Loucy (cell line): ENCODE results near the gene ACLY.

ENCODE experiments used
- H2AFZ ChIP-seq: fragments of 200-600 bp; sonication (generic); 2 replicates; pipeline ENCODE4 v1.6.0; 2016; ENCODE audit warnings: antibody characterized with exemption, mild to moderate bottlenecking, low read length, moderate library complexity
- H3F3A ChIP-seq: fragments of 200-600 bp; 2 replicates; pipeline ENCODE4 v1.6.0; 2016; ENCODE audit warnings: antibody characterized with exemption, low read depth, mild to moderate bottlenecking
- H3K27me3 ChIP-seq: fragments of 200-600 bp; sonication (generic); 2 replicates; pipeline ENCODE4 v1.6.1; 2014; ENCODE audit warnings: low read length, mild to moderate bottlenecking; ENCODE audit not compliant: insufficient read depth, poor library complexity, severe bottlenecking
- H3K36me3 ChIP-seq: fragments of 200-600 bp; sonication (generic); 2 replicates; pipeline ENCODE4 v1.6.1; 2016; ENCODE audit warnings: low read length; ENCODE audit not compliant: insufficient read depth
- H3K4me1 ChIP-seq: fragments of 200-600 bp; sonication (generic); 2 replicates; pipeline ENCODE4 v1.5.1; 2014; ENCODE audit warnings: low read length, mild to moderate bottlenecking; ENCODE audit not compliant: insufficient read depth, poor library complexity, severe bottlenecking
- H3K4me2 ChIP-seq: fragments of 200-600 bp; sonication (generic); 2 replicates; pipeline ENCODE4 v1.6.0; 2014; ENCODE audit warnings: antibody characterized with exemption, low read length, low read depth, mild to moderate bottlenecking; ENCODE audit not compliant: poor library complexity, severe bottlenecking
- H3K4me3 ChIP-seq: fragments of 200-600 bp; sonication (generic); 2 replicates; pipeline ENCODE4 v1.5.1; 2014; ENCODE audit warnings: low read length, mild to moderate bottlenecking, mixed read lengths; ENCODE audit not compliant: poor library complexity, severe bottlenecking
- H3K79me2 ChIP-seq: fragments of 200-600 bp; sonication (generic); 2 replicates; pipeline ENCODE4 v1.6.1; 2014; ENCODE audit warnings: low read length; ENCODE audit not compliant: insufficient read depth
- H3K9ac ChIP-seq: fragments of 200-600 bp; sonication (generic); 2 replicates; pipeline ENCODE4 v1.6.0; 2014; ENCODE audit warnings: mild to moderate bottlenecking, low read depth, low read length, moderate library complexity; ENCODE audit not compliant: poor library complexity, severe bottlenecking
- H3K9me2 ChIP-seq: fragments of 200-600 bp; sonication (generic); replicated peaks from 2 replicates; pipeline ENCODE4 v1.6.1; 2016; ENCODE audit warnings: low read depth, low read length, mixed read lengths
- H3K9me3 ChIP-seq: fragments of 200-600 bp; sonication (generic); 2 replicates; pipeline ENCODE4 v1.6.1; 2014; ENCODE audit warnings: mild to moderate bottlenecking, antibody characterized with exemption, low read length, low read depth; ENCODE audit not compliant: insufficient read depth
- H4K20me1 ChIP-seq: fragments of 200-600 bp; sonication (generic); 2 replicates; pipeline ENCODE4 v1.6.0; 2014; ENCODE audit warnings: antibody characterized with exemption, low read length, mild to moderate bottlenecking; ENCODE audit not compliant: insufficient read depth, poor library complexity, severe bottlenecking
- EZH2phosphoT487 ChIP-seq: fragments of 200-600 bp; IDR thresholded peaks from 2 replicates; pipeline ENCODE4 v1.6.1; 2018; ENCODE audit warnings: antibody characterized with exemption, mild to moderate bottlenecking, moderate library complexity, borderline replicate concordance
- TF ChIP-seq, protein P1 (sequence below): fragments of 200-600 bp; sonication (generic); conservative IDR thresholded peaks from 2 replicates; pipeline ENCODE4 v1.5.1; 2014; ENCODE audit warnings: mild to moderate bottlenecking, antibody characterized with exemption, low read length

The ACLY gene

DNA sequence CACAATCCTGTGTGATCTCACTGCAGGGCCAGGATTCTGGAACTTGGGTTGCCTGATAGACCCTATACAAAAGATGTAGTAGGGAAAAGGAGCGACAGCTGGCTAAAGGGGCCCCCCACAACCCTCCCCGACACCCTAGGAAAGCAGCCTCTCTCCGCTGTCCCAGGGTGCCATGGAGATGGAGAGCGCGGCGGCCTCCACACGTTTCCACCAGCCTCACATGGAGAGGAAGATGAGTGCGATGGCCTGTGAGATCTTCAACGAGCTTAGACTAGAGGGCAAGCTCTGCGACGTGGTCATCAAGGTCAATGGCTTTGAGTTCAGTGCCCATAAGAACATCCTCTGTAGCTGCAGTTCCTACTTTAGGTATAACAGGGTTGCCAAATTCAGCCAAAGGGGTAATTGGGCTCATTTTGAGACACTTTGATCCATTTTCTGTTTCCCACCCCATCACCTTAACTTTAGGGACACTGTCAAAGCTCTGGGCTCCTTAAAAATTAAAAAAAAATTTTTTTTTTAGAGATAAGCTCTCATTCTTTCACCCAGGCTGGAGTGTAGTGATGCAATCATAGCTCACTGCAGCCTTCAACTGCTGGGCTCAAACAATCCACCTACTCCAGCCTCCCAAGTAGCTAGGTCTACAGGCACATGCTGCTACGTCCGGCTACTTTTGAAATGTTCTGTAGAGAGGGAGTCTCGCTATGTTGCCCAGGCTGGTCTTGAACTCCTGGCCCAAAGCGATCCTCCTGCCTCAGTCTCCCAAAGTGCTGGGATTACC, 80.8 kb downstream of the ACLY start, which contains the start of gene KLHL10:
Gene KLHL10, plus strand, starts transcription at position 65 of the 778 bp plus-strand sequence. Its CDS starts 108 bp downstream, at position 173.
- Histone ChIP-seq H2AFZ (peak within 1 kb of the TSS; percentile 99), H3K4me1 (peaks cover 8% of the 10 kb centered on the region), H3K4me3 (peak within 1 kb of the TSS; percentile 82), H3K27me3 (no peaks in the 10 kb centered on the region), H3K9me3 (no peaks in the 10 kb centered on the region), H3K4me2 (peak within 1 kb of the TSS; percentile 84), H4K20me1 (no peaks in the 10 kb centered on the region), H3K36me3 (no peaks in the 10 kb centered on the region), H3K9ac (peak within 1 kb of the TSS; percentile 83), H3F3A (no peaks in the 10 kb centered on the region), H3K9me2 (no peaks in the 10 kb centered on the region), H3K79me2 (peaks cover 10% of the 10 kb centered on the region; the same call in 1 of the 2 replicates)
- TF ChIP-seq, protein P1, sequence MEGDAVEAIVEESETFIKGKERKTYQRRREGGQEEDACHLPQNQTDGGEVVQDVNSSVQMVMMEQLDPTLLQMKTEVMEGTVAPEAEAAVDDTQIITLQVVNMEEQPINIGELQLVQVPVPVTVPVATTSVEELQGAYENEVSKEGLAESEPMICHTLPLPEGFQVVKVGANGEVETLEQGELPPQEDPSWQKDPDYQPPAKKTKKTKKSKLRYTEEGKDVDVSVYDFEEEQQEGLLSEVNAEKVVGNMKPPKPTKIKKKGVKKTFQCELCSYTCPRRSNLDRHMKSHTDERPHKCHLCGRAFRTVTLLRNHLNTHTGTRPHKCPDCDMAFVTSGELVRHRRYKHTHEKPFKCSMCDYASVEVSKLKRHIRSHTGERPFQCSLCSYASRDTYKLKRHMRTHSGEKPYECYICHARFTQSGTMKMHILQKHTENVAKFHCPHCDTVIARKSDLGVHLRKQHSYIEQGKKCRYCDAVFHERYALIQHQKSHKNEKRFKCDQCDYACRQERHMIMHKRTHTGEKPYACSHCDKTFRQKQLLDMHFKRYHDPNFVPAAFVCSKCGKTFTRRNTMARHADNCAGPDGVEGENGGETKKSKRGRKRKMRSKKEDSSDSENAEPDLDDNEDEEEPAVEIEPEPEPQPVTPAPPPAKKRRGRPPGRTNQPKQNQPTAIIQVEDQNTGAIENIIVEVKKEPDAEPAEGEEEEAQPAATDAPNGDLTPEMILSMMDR, result no peak
- no peak for TF ChIP-seq EZH2phosphoT487

DNA sequence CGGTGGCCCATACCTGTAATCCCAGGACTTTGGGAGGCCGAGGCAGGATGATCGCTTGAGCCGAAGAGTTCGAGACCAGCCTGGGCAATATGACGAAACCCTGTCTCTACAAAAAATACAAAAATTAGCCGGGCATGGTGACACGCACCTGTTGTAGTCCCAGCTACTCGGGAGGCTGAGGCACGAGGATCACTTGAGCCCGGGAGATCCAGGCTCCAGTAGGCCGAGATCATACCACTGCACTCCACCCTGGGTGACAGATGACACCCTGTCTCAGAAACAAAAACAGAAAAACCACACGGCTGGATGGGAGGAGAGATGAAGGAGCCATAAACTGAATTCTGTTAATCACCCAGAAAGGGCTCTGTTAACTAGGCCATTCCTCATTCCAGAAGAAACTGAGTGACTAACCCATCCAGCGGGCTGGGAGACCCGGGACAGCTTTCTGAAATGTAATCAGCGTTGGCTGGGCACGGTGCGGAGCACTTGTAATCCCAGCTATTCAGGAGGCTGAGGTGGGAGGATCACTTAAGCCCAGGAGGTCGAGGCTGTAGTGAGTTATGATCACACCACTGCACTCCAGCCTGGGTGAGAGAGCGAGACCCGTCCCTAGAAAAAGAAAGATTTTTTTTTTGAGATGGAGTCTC, 82.1 kb downstream of the ACLY start:
- no peaks in the 10 kb centered on the region for H3K36me3 ChIP-seq
- H3K9ac ChIP-seq, result peak overlapping the region; percentile 83
- no peaks in the 10 kb centered on the region for H3F3A ChIP-seq
- peaks cover 8% of the 10 kb centered on the region for H3K4me1 ChIP-seq
- TF ChIP-seq, protein P1, result no peak
- no peak for TF ChIP-seq EZH2phosphoT487
- peak overlapping the region; percentile 84 for H3K4me2 ChIP-seq
- peak overlapping the region; percentile 99 for H2AFZ ChIP-seq
- H3K9me2 ChIP-seq, result no peaks in the 10 kb centered on the region
- peaks cover 10% of the 10 kb centered on the region; the same call in 1 of the 2 replicates for H3K79me2 ChIP-seq
- H4K20me1 ChIP-seq, result no peaks in the 10 kb centered on the region
- H3K9me3 ChIP-seq, result no peaks in the 10 kb centered on the region
- peak overlapping the region; percentile 82 for H3K4me3 ChIP-seq
- no peaks in the 10 kb centered on the region for H3K27me3 ChIP-seq

DNA sequence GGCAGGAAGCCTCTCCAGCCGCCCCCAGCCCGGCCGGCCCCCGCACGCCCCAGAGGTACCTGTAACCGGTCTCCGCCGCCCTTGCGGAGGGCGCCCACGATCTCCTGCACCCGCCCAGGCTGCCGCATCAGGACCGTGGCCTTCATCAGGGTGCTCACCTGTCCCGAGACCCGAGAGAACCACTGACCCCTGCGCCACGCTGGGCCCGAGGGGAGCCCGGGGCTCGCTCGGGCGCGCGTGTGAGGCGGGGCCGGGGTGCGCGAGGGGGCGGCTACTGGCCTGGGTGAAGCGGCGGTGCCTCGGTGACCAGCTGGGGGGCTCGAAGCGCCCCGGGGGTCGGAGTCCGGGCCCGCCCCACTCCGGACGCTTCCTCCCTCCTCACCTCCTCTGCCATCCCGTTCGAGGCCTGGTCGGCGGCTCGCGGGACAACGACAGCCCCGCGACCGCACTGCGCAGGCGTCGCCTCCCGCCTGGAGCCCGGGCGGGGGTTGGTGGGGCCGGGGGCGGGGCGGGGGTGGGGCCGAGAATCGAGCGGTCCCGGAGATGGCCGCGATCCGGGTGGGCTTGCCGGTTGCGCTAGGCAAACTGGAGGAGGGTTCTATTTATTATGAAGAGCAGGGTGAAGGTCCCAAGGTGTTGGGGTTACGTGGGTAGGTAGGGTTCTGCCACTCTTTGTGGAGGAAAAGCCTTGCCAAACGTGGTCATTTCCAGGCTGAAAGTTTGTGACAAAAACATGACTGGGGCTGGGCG, 82.8 kb downstream of the ACLY start, which contains the start of gene NT5C3B:
Gene NT5C3B, minus strand, starts transcription at position 433 of the 750 bp plus-strand sequence. Its CDS starts 39 bp downstream, at position 394.
- Histone ChIP-seq H3K4me3 (peak within 1 kb of the TSS; percentile 82), H3K9me3 (no peaks in the 10 kb centered on the region), H3K27me3 (no peaks in the 10 kb centered on the region), H3K9me2 (no peaks in the 10 kb centered on the region), H3K4me1 (peaks cover 8% of the 10 kb centered on the region), H3K9ac (peak within 1 kb of the TSS; percentile 83), H3K4me2 (peak within 1 kb of the TSS; percentile 84), H4K20me1 (no peaks in the 10 kb centered on the region), H3K36me3 (no peaks in the 10 kb centered on the region), H3K79me2 (peaks cover 10% of the 10 kb centered on the region; the same call in 1 of the 2 replicates), H3F3A (no peaks in the 10 kb centered on the region), H2AFZ (peak within 1 kb of the TSS; percentile 99)
- TF ChIP-seq EZH2phosphoT487, result no peak
- TF ChIP-seq, protein P1, result no peak
